Keratinocyte (primary cell): Measurements from ENCODE around the gene CC2D2A.

Experiments
- EZH2 ChIP-seq: IDR thresholded peaks from one replicate; pipeline ENCODE4 v1.6.1; 2012; ENCODE audit warnings: inconsistent platforms, mild to moderate bottlenecking, low read length, moderate library complexity
- TF ChIP-seq, protein P1 (sequence below), 3 experiments: IDR thresholded peaks in 1 of 3; conservative IDR thresholded peaks in 1 of 3; optimal IDR thresholded peaks in 1 of 3; 2 replicates in 2 of 3; 3 replicates in 1 of 3; pipeline versions ENCODE3 to v1.5.1; 2011; ENCODE audit warnings: low read length in 3 of 3, mild to moderate bottlenecking in 3 of 3, moderate library complexity in 2 of 3, control low read depth in 1 of 3, inconsistent platforms in 1 of 3; ENCODE audit not compliant: insufficient read depth in 2 of 3; ENCODE audit errors: extremely low read depth in 1 of 3

DNA sequence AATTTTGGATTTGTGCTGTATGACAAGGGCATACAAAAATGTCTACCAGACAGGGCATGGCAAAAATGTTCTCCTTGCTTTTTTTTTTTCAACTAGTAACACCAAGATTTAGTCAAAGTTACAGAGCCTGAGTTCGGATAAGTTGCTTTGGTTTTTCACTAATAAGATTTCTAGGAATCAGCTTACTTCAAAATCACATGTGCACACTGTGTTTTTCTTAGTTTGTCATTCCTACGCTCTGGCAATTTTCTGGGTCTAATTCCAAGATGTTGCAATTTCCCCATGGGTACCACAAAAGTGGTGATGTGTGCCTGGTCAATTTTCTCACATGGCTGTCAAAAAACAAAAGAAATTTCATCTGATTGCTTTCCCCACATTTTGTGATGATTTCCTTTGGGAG, 35.6 kb upstream of the CC2D2A start:
- TF ChIP-seq, protein P1, sequence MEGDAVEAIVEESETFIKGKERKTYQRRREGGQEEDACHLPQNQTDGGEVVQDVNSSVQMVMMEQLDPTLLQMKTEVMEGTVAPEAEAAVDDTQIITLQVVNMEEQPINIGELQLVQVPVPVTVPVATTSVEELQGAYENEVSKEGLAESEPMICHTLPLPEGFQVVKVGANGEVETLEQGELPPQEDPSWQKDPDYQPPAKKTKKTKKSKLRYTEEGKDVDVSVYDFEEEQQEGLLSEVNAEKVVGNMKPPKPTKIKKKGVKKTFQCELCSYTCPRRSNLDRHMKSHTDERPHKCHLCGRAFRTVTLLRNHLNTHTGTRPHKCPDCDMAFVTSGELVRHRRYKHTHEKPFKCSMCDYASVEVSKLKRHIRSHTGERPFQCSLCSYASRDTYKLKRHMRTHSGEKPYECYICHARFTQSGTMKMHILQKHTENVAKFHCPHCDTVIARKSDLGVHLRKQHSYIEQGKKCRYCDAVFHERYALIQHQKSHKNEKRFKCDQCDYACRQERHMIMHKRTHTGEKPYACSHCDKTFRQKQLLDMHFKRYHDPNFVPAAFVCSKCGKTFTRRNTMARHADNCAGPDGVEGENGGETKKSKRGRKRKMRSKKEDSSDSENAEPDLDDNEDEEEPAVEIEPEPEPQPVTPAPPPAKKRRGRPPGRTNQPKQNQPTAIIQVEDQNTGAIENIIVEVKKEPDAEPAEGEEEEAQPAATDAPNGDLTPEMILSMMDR (optimal IDR thresholded peaks at IDR 0.05 in 1 of 3, IDR thresholded peaks at IDR 0.05 in 1 of 3, conservative IDR thresholded peaks at IDR 0.05 in 1 of 3; ENCODE audit: extremely low read depth in 1 of 3, insufficient read depth in 2 of 3, low read length in 3 of 3), result no peak
- TF ChIP-seq EZH2, result no peak
